OCI-LY3 (cell line): ENCODE results near the gene DCHS2.

Experiments used
- H2AFZ ChIP-seq: fragments of 200-600, 300-600 bp; shearing (Covaris generic); 2 replicates; pipeline ENCODE4 v1.6.0; 2014; ENCODE audit warnings: antibody characterized with exemption, low read depth, low read length
- H3K27ac ChIP-seq: fragments of 200-600, 300-600 bp; sonication (generic); 2 replicates; pipeline ENCODE4 v1.5.1; 2014; ENCODE audit warnings: mild to moderate bottlenecking, low read length, moderate library complexity, mixed read lengths
- H3K27me3 ChIP-seq: fragments of 200-600, 300-600 bp; sonication (generic); 2 replicates; pipeline ENCODE4 v1.6.1; 2014; ENCODE audit warnings: low read depth, low read length, mixed read lengths
- H3K36me3 ChIP-seq: fragments of 200-600, 300-600 bp; sonication (generic); replicated peaks from 2 replicates; pipeline ENCODE3; 2014; ENCODE audit warnings: low read depth, low read length, mixed read lengths
- H3K4me1 ChIP-seq: fragments of 300-600, 200-600 bp; sonication (generic); 2 replicates; pipeline ENCODE4 v1.6.1; 2014; ENCODE audit warnings: low read length, mixed read lengths
- H3K4me2 ChIP-seq: fragments of 200-600, 300-600 bp; sonication (generic); 2 replicates; pipeline ENCODE4 v1.6.1; 2014; ENCODE audit warnings: low read length, mixed read lengths
- H3K4me3 ChIP-seq: fragments of 300-600, 200-600 bp; sonication (generic); 2 replicates; pipeline ENCODE4 v1.5.1; 2014; ENCODE audit warnings: antibody characterized with exemption, mild to moderate bottlenecking, low read length, moderate library complexity
- H3K79me2 ChIP-seq: fragments of 300-600, 200-600 bp; shearing (Covaris generic); 2 replicates; pipeline ENCODE4 v1.6.1; 2014; ENCODE audit warnings: mild to moderate bottlenecking, low read length, mixed read lengths
- H3K9ac ChIP-seq: fragments of 300-600, 200-600 bp; shearing (Covaris generic); 2 replicates; pipeline ENCODE4 v1.6.0; 2014; ENCODE audit warnings: mild to moderate bottlenecking, low read length, moderate library complexity
- H3K9me3 ChIP-seq: fragments of 200-600, 300-600 bp; shearing (Covaris generic); 2 replicates; pipeline ENCODE4 v1.6.1; 2014; ENCODE audit warnings: low read length, mixed read lengths; ENCODE audit not compliant: insufficient read depth
- H4K20me1 ChIP-seq: fragments of 200-600, 300-600 bp; sonication (generic); 2 replicates; pipeline ENCODE4 v1.6.1; 2016; ENCODE audit warnings: low read length, mixed read lengths; ENCODE audit not compliant: insufficient read depth
- EZH2phosphoT487 ChIP-seq: fragments of 200-600 bp; shearing (Covaris generic); IDR thresholded peaks from 2 replicates; pipeline ENCODE4 v1.6.1; 2018; ENCODE audit warnings: antibody characterized with exemption, mixed run types, low read depth
- TF ChIP-seq, protein P1 (sequence below): fragments of 200-600, 300-600 bp; sonication (generic); IDR thresholded peaks from 2 replicates; pipeline ENCODE4 v1.5.1; 2014; ENCODE audit warnings: antibody characterized with exemption, low read length, low read depth

DCHS2 gene

GRCh38 chr4:154361450-154361849 lies 130.1 kb downstream of the DCHS2 start:
- peaks cover 10% of the 10 kb centered on the region for H3K4me1 ChIP-seq
- no peak overlapping the region for H3K4me3 ChIP-seq
- H3K27ac ChIP-seq, result no peak overlapping the region
- no peak overlapping the region for H2AFZ ChIP-seq
- no peaks in the 10 kb centered on the region for H3K36me3 ChIP-seq
- no peak overlapping the region for H3K9ac ChIP-seq
- TF ChIP-seq, protein P1, sequence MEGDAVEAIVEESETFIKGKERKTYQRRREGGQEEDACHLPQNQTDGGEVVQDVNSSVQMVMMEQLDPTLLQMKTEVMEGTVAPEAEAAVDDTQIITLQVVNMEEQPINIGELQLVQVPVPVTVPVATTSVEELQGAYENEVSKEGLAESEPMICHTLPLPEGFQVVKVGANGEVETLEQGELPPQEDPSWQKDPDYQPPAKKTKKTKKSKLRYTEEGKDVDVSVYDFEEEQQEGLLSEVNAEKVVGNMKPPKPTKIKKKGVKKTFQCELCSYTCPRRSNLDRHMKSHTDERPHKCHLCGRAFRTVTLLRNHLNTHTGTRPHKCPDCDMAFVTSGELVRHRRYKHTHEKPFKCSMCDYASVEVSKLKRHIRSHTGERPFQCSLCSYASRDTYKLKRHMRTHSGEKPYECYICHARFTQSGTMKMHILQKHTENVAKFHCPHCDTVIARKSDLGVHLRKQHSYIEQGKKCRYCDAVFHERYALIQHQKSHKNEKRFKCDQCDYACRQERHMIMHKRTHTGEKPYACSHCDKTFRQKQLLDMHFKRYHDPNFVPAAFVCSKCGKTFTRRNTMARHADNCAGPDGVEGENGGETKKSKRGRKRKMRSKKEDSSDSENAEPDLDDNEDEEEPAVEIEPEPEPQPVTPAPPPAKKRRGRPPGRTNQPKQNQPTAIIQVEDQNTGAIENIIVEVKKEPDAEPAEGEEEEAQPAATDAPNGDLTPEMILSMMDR, result no peak
- no peak for TF ChIP-seq EZH2phosphoT487
- no peaks in the 10 kb centered on the region for H3K79me2 ChIP-seq
- no peaks in the 10 kb centered on the region for H4K20me1 ChIP-seq
- no peak overlapping the region for H3K4me2 ChIP-seq
- peaks cover 9% of the 10 kb centered on the region; the same call in 1 of the 2 replicates for H3K27me3 ChIP-seq
- H3K9me3 ChIP-seq, result no peaks in the 10 kb centered on the region

GRCh38 chr4:154360491-154360890 lies 131.1 kb downstream of the DCHS2 start:
- Histone ChIP-seq H3K9me3 (no peaks in the 10 kb centered on the region), H4K20me1 (no peaks in the 10 kb centered on the region), H3K27me3 (peaks cover 9% of the 10 kb centered on the region; the same call in 1 of the 2 replicates), H3K36me3 (no peaks in the 10 kb centered on the region), H3K79me2 (no peaks in the 10 kb centered on the region), H3K4me2 (no peak overlapping the region), H3K9ac (no peak overlapping the region), H2AFZ (no peak overlapping the region), H3K4me1 (peaks cover 10% of the 10 kb centered on the region), H3K4me3 (no peak overlapping the region), H3K27ac (no peak overlapping the region)
- TF ChIP-seq EZH2phosphoT487, result no peak
- TF ChIP-seq, protein P1, result no peak

DNA sequence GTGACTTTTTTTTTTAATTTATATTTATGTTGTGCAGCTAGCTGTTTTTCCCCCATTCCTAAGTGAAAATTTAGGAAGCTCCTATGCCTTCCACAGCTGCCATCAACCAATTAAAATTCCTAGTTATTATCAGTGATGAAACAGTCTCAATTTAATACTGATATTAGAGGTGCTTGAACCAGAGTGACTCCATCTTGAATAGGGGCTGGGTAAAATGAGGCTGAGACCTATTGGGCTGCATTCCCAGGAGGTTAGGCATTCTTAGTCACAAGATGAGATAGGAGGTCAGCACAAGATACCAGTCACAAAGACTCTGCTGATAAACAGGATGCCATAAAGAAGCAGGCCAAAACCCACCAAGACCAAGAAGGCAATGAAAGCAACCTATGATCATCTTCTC lies 136.7 kb downstream of the DCHS2 start:
- no peaks in the 10 kb centered on the region for H3K9me3 ChIP-seq
- no peaks in the 10 kb centered on the region for H3K36me3 ChIP-seq
- H3K27ac ChIP-seq, result no peak overlapping the region
- H3K9ac ChIP-seq, result no peak overlapping the region
- no peak overlapping the region for H2AFZ ChIP-seq
- TF ChIP-seq EZH2phosphoT487, result no peak
- TF ChIP-seq, protein P1, result no peak
- no peaks in the 10 kb centered on the region for H3K79me2 ChIP-seq
- peaks cover 6% of the 10 kb centered on the region for H3K4me1 ChIP-seq
- no peak overlapping the region for H3K4me2 ChIP-seq
- H4K20me1 ChIP-seq, result no peaks in the 10 kb centered on the region
- 0 out of 2 replicates have a peak, but pooled peaks cover 7% of the 10 kb centered on the region for H3K27me3 ChIP-seq
- no peak overlapping the region for H3K4me3 ChIP-seq

- Histone ChIP-seq H3K9ac (no peak overlapping the region), H3K27ac (no peak overlapping the region), H3K9me3 (no peaks in the 10 kb centered on the region), H3K4me3 (no peak overlapping the region), H3K79me2 (no peaks in the 10 kb centered on the region), H4K20me1 (no peaks in the 10 kb centered on the region), H2AFZ (no peak overlapping the region), H3K36me3 (no peaks in the 10 kb centered on the region), H3K4me2 (no peak overlapping the region), H3K27me3 (0 out of 2 replicates have a peak, but pooled peaks cover 14% of the 10 kb centered on the region), H3K4me1 (peaks cover 20% of the 10 kb centered on the region)
- no peak for TF ChIP-seq EZH2phosphoT487
- TF ChIP-seq, protein P1, result peak; percentile 81
Measured at GRCh38 chr4:154349829-154350228, 141.8 kb downstream of the DCHS2 start.
